Lung (tissue), 12 donors: ENCODE data around the gene IQGAP2. TPM values are rescaled to one million over a fixed set of nuclear protein-coding genes. Genes with fewer than 3 reads are reported as not detected.

Source experiments
- ATAC-seq: fragments of 200-7000 bp; cut with Tn5 transposase; one replicate; pipeline ENCODE4 v1.9.1; 2020; ENCODE audit warnings: moderate number of reproducible peaks; ENCODE audit not compliant: insufficient read depth, low FRiP score
- DNase-seq, 3 donors: peaks; one replicate each; pipeline ENCODE4 v3.0.0-alpha.2; 2013 to 2017
- H3K27ac ChIP-seq, 2 donors: one replicate each; pipeline ENCODE4 v1.5.1; 2013; ENCODE audit warnings: mild to moderate bottlenecking in 2 of 2, moderate library complexity in 2 of 2, control low read depth in 1 of 2, inconsistent platforms in 1 of 2, low read depth in 1 of 2, low read length in 1 of 2
- H3K27me3 ChIP-seq, 3 donors: one replicate each; pipeline ENCODE4 v1.5.1; 2013; ENCODE audit warnings: low read length in 2 of 3; ENCODE audit not compliant: control insufficient read depth in 3 of 3, insufficient read depth in 3 of 3
- H3K36me3 ChIP-seq, 4 donors: one replicate each; pipeline ENCODE4 v1.5.1; 2013; ENCODE audit warnings: low read length in 4 of 4, mild to moderate bottlenecking in 1 of 4, moderate library complexity in 1 of 4; ENCODE audit not compliant: control insufficient read depth in 4 of 4, insufficient read depth in 4 of 4
- H3K4me1 ChIP-seq, 5 donors: one replicate each; pipeline ENCODE4 v1.5.1; 2013; ENCODE audit warnings: low read length in 5 of 5, mild to moderate bottlenecking in 2 of 5, moderate library complexity in 1 of 5; ENCODE audit not compliant: control insufficient read depth in 5 of 5, insufficient read depth in 5 of 5
- H3K4me3 ChIP-seq: one replicate; pipeline ENCODE4 v1.5.1; 2013; ENCODE audit warnings: mild to moderate bottlenecking, control low read depth, moderate library complexity
- H3K9ac ChIP-seq, 2 donors: one replicate each; pipeline ENCODE4 v1.5.1; 2013; ENCODE audit warnings: low read length in 2 of 2, control low read depth in 1 of 2; ENCODE audit not compliant: insufficient read depth in 1 of 2
- H3K9me3 ChIP-seq, 4 donors: one replicate each; pipeline ENCODE4 v1.5.1; 2013; ENCODE audit warnings: low read length in 3 of 4, mild to moderate bottlenecking in 1 of 4, moderate library complexity in 1 of 4; ENCODE audit not compliant: control insufficient read depth in 4 of 4, insufficient read depth in 3 of 4
- WGBS, 2 donors: extraction: QIAGEN DNeasy Blood & Tissue Kit; methylation state at CpG; one replicate each; pipeline ENCODE4 v1.1.7; 2013; 5-methylcytosine and 5-hydroxymethylcytosine counted together
- polyA plus RNA-seq, 2 donors: library from polyadenylated mRNA; stranded (reverse); fragments of 200-250 nt; gene quantifications; one replicate each; pipeline ENCODE4 v1.2.1, GENCODE V29; 2013
- total RNA-seq, 2 donors: library from RNA; depleted of rRNA in 1 of 2; stranded (reverse); fragments of >200 nt in 1 of 2; gene quantifications; one replicate each; pipeline ENCODE4 v1.2.1, GENCODE V29; 2014 to 2021
- TF ChIP-seq, protein P1 (sequence below): IDR thresholded peaks from 2 replicates; pipeline ENCODE4 v1.5.1; 2012; ENCODE audit warnings: mild to moderate bottlenecking; ENCODE audit errors: control extremely low read depth, extremely low read depth
- donor health status: control.
- donor health status: control.
- donor health status: Bipolar disorder and iron deficiency.
- donor health status: healthy.
- donor health status: DM: yes; HTN: yes; CAD: no.

The IQGAP2 gene
- total and polyA plus RNA-seq, 4 donors: 6.0 to 33.6 (median 13.7) TPM

DNA sequence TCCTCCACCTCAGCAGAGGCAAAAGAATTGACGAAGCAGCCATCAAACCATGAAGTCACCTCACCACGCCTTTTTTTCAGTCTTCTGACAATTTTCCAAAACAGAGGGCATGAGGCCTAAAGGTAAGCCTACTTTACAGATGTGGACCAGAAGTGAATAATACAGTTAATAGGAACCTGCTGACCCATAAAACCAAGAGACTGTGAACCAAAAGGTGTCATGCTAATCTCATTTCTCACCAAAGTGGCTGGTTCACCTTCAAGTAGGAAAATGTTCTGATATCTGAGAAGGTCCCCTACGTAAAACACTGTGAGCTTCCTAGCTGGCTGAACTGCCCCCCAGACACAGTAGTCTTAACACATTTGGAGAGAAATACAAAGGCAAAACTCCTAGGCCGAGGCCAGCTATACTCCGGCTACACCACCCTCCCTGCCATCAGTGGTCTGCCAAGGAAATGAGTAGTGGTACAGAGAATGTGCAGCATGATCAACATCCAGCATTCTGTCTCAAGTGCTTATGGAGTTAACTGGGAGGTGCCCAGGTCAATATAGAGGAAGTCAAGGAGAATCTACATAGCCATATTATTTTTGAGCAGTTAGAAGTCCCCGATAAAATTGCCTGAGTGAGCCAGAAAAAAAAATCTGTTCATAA lies 239.4 kb downstream of the IQGAP2 start:
- Histone ChIP-seq H3K36me3 (peaks cover 0 to 5% (median 0%) of the 10 kb centered on the region in 4 donors), H3K9ac (no peak overlapping the region), H3K27ac (no peak overlapping the region), H3K4me3 (no peak overlapping the region), H3K9me3 (no peaks in the 10 kb centered on the region), H3K4me1 (no peaks in the 10 kb centered on the region), H3K27me3 (no peaks in the 10 kb centered on the region)
- 92 to 93% methylated on average over 6 of the region's 6 CpGs for WGBS, 2 donors
- DNase-seq (no peak), ATAC-seq (no peak)
- TF ChIP-seq, protein P1, sequence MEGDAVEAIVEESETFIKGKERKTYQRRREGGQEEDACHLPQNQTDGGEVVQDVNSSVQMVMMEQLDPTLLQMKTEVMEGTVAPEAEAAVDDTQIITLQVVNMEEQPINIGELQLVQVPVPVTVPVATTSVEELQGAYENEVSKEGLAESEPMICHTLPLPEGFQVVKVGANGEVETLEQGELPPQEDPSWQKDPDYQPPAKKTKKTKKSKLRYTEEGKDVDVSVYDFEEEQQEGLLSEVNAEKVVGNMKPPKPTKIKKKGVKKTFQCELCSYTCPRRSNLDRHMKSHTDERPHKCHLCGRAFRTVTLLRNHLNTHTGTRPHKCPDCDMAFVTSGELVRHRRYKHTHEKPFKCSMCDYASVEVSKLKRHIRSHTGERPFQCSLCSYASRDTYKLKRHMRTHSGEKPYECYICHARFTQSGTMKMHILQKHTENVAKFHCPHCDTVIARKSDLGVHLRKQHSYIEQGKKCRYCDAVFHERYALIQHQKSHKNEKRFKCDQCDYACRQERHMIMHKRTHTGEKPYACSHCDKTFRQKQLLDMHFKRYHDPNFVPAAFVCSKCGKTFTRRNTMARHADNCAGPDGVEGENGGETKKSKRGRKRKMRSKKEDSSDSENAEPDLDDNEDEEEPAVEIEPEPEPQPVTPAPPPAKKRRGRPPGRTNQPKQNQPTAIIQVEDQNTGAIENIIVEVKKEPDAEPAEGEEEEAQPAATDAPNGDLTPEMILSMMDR: no peak

DNA sequence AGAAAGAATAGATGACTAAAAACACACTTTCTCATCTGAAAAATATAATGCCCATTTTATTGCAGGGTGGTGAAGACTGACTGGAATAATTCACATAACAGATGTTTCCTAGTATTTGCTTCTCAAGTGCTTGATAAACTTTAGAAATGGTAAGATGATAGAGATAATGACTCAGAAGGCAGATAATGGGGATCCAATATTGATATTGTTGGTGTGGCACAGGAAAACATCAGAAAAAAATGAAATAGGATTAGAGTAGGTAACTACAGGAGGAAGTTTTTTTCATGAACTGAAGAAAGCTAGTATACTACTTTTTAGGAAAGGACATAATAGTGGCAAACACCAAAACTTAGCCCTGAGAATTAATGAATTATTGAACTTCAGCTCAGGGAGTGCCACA lies 240.3 kb downstream of the IQGAP2 start:
- Histone ChIP-seq H3K4me1 (no peaks in the 10 kb centered on the region), H3K9me3 (peaks cover 0 to 3% (median 0%) of the 10 kb centered on the region in 4 donors), H3K27ac (no peak overlapping the region), H3K9ac (no peak overlapping the region), H3K4me3 (no peak overlapping the region), H3K27me3 (no peaks in the 10 kb centered on the region), H3K36me3 (peaks cover 0 to 12% (median 0%) of the 10 kb centered on the region in 4 donors)
- ATAC-seq (no peak), DNase-seq (no peak)
- TF ChIP-seq, protein P1: no peak

DNA sequence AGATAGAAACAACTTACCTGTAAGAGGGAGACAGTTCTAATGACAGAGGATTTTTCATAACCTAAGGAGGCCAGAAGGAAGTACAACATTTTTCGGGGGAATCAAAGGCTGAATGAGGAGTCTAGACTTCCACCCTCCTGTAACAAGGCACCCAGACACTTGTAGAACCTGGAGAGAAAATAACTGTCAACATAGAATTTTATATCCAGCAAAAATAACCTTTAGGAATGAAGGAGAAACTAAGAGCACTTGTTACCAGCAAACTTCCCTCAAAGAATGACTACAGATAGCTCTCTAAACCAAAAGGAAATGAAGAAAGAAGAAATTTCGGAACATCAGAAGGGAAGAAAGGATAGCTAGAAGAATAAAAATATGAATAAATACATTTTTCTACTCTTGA lies 246.1 kb downstream of the IQGAP2 start:
- H3K9me3 ChIP-seq: peaks cover 0 to 13% (median 10%) of the 10 kb centered on the region in 4 donors
- no peaks in the 10 kb centered on the region for H3K27me3 ChIP-seq
- DNase-seq (no peak), ATAC-seq (no peak)
- peaks cover 0 to 10% (median 0%) of the 10 kb centered on the region in 4 donors for H3K36me3 ChIP-seq
- WGBS, 2 donors: 86 to 98% methylated on average over 2 of the region's 2 CpGs
- no peak overlapping the region for H3K27ac ChIP-seq
- no peak overlapping the region for H3K4me3 ChIP-seq
- no peak overlapping the region for H3K9ac ChIP-seq
- TF ChIP-seq, protein P1: no peak
- H3K4me1 ChIP-seq: no peaks in the 10 kb centered on the region
